ENCODE measurements around the gene LRRC28. TPM values are rescaled to one million over a fixed set of nuclear protein-coding genes. Genes with fewer than 3 reads are reported as not detected.

Gene LRRC28
- 92.6 and 104 TPM in 2 replicates for total RNA-seq (2013; cell fraction: nucleolus; rRNA removed)
- total RNA-seq (2014; rRNA removed) = 27.3 and 37.5 TPM in 2 replicates
- total RNA-seq (2014; rRNA removed; fragmentation: Illumina TruSeq; extraction: Trizol) = 21.5 and 25.1 TPM in 2 replicates
- 24.8 and 27.7 TPM in 2 replicates for total RNA-seq (2021)
- polyA plus RNA-seq (2011; ENCODE audit: low read depth) = 14.7 TPM
- 54.9 and 60.0 TPM in 2 replicates for polyA plus RNA-seq (2011; rRNA removed)
- polyA plus RNA-seq (2011; cell fraction: cytosol; rRNA removed) = 44.5 and 55.7 TPM in 2 replicates
- 42.0 and 47.6 TPM in 2 replicates for polyA plus RNA-seq (2011; cell fraction: nucleus; rRNA removed)
- polyA plus RNA-seq (2012) = 17.1 and 22.1 TPM in 2 replicates
- 27.5 and 34.0 TPM in 2 replicates for polyA plus RNA-seq (2014; fragmentation: Illumina TruSeq; extraction: Trizol)
- polyA plus RNA-seq (2014; fragmentation: Nextera tagmentation; extraction: Ambion mirVana) = 10 to 100 TPM; 27.7 to 32.1 TPM
- 17.2 and 21.3 TPM in 2 replicates for polyA plus RNA-seq (2014; rRNA removed)
- 10 to 100 TPM; 34.2 to 40.2 TPM for polyA plus RNA-seq (2016; fragmentation: Nextera tagmentation; extraction: Ambion mirVana)
- polyA minus RNA-seq (2011; rRNA and poly(A)+ RNA removed) = 88.3 and 92.0 TPM in 2 replicates
- polyA minus RNA-seq (2011; cell fraction: cytosol; rRNA and poly(A)+ RNA removed) = 13.1 and 14.5 TPM in 2 replicates
- polyA minus RNA-seq (2011; cell fraction: nucleus; rRNA and poly(A)+ RNA removed) = 61.3 and 101 TPM in 2 replicates
- percentile 65 among the genes with signal in this experiment for Bru-seq, nascent RNA
- BruChase-seq, experiment 1, labeled RNA remaining after a 6-hour chase = percentile 66 among the genes with signal in this experiment
- BruChase-seq, experiment 2, labeled RNA remaining after a 2-hour chase = percentile 68 among the genes with signal in this experiment
- long read RNA-seq, experiment 1, full-length matches to known transcripts = 11 of 18 reads
- long read RNA-seq, experiment 1, partial matches to known transcripts = 1 of 18 reads
- long read RNA-seq, experiment 1, other reads (novel, unspliced or antisense) = 6 of 18 reads
- long read RNA-seq, experiment 2, full-length matches to known transcripts = 69 of 116 reads
- long read RNA-seq, experiment 2, partial matches to known transcripts = 6 of 116 reads
- long read RNA-seq, experiment 2, other reads (novel, unspliced or antisense) = 41 of 116 reads

DNA sequence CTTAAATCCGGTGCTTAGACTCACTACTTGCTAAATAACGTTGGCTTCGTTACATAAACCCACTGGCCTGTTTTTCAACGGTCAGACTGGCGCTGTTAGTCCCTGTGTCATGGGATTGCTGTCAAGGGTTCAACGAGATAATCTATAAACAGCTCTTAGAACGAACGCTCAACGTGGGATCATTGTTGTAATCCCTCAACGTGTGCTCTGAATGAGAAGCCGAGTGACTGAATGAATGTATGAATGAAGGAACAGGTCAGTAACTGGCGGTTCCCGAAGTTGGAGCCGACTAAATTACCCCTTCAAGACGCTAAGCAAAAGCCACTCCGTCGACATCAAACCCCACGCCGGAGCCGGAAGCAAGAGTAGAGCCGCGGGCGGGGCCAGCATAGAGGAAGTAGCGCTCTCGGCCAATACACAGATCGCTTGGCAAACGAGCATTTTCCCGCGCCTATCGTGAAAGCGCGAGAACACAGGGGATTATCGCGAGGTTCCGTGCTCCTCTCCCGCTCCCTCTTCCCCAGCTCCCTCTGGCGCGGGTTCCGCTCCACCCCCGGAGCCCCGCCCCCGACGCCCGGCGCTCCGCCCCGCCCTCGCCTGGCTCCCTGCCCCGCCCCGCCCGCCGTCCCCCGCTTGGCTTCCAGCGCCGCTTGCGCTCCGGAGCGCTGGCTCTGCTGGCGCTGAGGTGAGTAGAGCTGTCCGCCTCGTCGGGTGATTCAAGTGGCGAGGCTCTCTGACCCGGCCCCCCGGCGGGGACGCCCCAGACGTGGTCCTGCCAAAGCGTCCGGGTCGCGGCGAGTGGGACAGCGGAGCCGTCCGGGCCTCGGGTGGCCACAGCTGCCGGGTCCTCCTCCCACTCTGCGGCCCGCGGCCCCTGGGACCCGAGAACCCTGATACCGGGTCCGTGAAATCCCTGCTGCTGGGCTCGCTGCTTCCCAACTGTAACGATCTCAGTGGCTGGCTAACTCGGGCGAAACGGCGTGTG is at the start of gene LRRC28:
LRRC28 (plus strand) TSS at position 625 of the 985 bp plus-strand sequence. CDS start 4,477 bp downstream, outside the sequence.
- Histone ChIP-seq H3K27me3 (replicated peaks in 1 of 2; ENCODE audit: control insufficient read depth in 2 of 2, insufficient read depth in 2 of 2, low read length in 1 of 2) (no peaks in the 10 kb centered on the region), H3K4me2 (ENCODE audit: control insufficient read depth, insufficient read depth) (peak within 1 kb of the TSS; percentile 79), H3K36me3 (ENCODE audit: control insufficient read depth in 2 of 2, insufficient read depth in 2 of 2, low read length in 1 of 2) (no peaks in the 10 kb centered on the region), H3K4me3 (peak within 1 kb of the TSS; percentile 82), H3K27ac (ENCODE audit: control insufficient read depth, insufficient read depth) (peak within 1 kb of the TSS; percentile 84), H3K79me2 (ENCODE audit: control insufficient read depth, insufficient read depth, low read length) (peaks cover 31% of the 10 kb centered on the region), H4K20me1 (ENCODE audit: control insufficient read depth, insufficient read depth) (no peaks in the 10 kb centered on the region), H3K9ac (ENCODE audit: control insufficient read depth, insufficient read depth, low read length) (peak within 1 kb of the TSS; percentile 84), H2AFZ (ENCODE audit: control insufficient read depth, low read depth, low read length) (peak within 1 kb of the TSS; percentile 89), H3K9me3 (replicated peaks; ENCODE audit: control insufficient read depth, insufficient read depth, low read length) (no peaks in the 10 kb centered on the region), H3K4me1 (ENCODE audit: control insufficient read depth, insufficient read depth, low read length) (peaks cover 11% of the 10 kb centered on the region)
- RAD21 ChIA-PET (ENCODE audit: unreplicated experiment) = interaction anchor here (0.7 to 1.7 kb wide), 5 partner anchors 16 to 453 kb away, joined by 3 to 5 read pairs (median 4); no protein-coding TSS in a partner anchor
- ATAC-seq = peak; percentile 91
- in situ Hi-C loops (cut with MboI) (loop anchor here (25.0 kb wide), 1 partner anchor 1361 kb away; the partner anchor contains the start of genes ASB7 and LINS1), intact Hi-C loops (cut with micrococcal nuclease; ENCODE audit: unreplicated experiment) (no loop called here)
- SMC1A ChIA-PET (ENCODE audit: uncharacterized antibody, unreplicated experiment) = interaction anchor here (1.1 to 1.7 kb wide), 6 partner anchors 8 to 453 kb away, joined by 3 to 5 read pairs (median 4); no protein-coding TSS in a partner anchor
- TSS peak; percentile 97 for BruUV-seq (replicated peaks)
- peak; percentile 99 for DNase-seq (ENCODE audit: low read depth, low spot score)
- 5% methylated on average over 69 of the region's 90 CpGs for WGBS (ENCODE audit: insufficient coverage, insufficient replicate concordance, low lambda C conversion rate, missing lambda C conversion rate)
- FAIRE-seq = peak; percentile 89
- POLR2A ChIA-PET = interaction anchor here (0.6 to 2.1 kb wide), 8 partner anchors 9 to 453 kb away, joined by 3 to 5 read pairs (median 3); no protein-coding TSS in a partner anchor
- CTCF ChIA-PET = interaction anchor here (0.6 to 5.2 kb wide), 7 partner anchors 9 to 505 kb away, joined by 3 to 51 read pairs (median 4); no protein-coding TSS in a partner anchor
- peak; percentile 47; the same call in 1 of the 2 replicates for TF ChIP-seq SMARCA5 (IDR thresholded peaks at IDR 0.05)
- TF ChIP-seq CREB1 (IDR thresholded peaks at IDR 0.05; ENCODE audit: low read depth) = peak; percentile 27; the same call in 1 of the 2 replicates
- no peak for TF ChIP-seq SUPT20H (IDR thresholded peaks at IDR 0.05; ENCODE audit: borderline replicate concordance, control insufficient read depth, low read depth, low read length)
- peak; percentile 82 for TF ChIP-seq SMAD1 (IDR thresholded peaks at IDR 0.05; ENCODE audit: low read depth, partially characterized antibody)
- TF ChIP-seq GATAD2B (conservative IDR thresholded peaks at IDR 0.05; ENCODE audit: low read depth) = no peak; the same call in 1 of the 2 replicates
- TF ChIP-seq, protein P1, sequence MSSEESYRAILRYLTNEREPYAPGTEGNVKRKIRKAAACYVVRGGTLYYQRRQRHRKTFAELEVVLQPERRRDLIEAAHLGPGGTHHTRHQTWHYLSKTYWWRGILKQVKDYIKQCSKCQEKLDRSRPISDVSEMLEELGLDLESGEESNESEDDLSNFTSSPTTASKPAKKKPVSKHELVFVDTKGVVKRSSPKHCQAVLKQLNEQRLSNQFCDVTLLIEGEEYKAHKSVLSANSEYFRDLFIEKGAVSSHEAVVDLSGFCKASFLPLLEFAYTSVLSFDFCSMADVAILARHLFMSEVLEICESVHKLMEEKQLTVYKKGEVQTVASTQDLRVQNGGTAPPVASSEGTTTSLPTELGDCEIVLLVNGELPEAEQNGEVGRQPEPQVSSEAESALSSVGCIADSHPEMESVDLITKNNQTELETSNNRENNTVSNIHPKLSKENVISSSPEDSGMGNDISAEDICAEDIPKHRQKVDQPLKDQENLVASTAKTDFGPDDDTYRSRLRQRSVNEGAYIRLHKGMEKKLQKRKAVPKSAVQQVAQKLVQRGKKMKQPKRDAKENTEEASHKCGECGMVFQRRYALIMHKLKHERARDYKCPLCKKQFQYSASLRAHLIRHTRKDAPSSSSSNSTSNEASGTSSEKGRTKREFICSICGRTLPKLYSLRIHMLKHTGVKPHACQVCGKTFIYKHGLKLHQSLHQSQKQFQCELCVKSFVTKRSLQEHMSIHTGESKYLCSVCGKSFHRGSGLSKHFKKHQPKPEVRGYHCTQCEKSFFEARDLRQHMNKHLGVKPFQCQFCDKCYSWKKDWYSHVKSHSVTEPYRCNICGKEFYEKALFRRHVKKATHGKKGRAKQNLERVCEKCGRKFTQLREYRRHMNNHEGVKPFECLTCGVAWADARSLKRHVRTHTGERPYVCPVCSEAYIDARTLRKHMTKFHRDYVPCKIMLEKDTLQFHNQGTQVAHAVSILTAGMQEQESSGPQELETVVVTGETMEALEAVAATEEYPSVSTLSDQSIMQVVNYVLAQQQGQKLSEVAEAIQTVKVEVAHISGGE (CRISPR knock-in tag; IDR thresholded peaks at IDR 0.05) = no peak
- no peak for TF ChIP-seq ZNF622 (IDR thresholded peaks at IDR 0.05)
- TF ChIP-seq, protein P2, sequence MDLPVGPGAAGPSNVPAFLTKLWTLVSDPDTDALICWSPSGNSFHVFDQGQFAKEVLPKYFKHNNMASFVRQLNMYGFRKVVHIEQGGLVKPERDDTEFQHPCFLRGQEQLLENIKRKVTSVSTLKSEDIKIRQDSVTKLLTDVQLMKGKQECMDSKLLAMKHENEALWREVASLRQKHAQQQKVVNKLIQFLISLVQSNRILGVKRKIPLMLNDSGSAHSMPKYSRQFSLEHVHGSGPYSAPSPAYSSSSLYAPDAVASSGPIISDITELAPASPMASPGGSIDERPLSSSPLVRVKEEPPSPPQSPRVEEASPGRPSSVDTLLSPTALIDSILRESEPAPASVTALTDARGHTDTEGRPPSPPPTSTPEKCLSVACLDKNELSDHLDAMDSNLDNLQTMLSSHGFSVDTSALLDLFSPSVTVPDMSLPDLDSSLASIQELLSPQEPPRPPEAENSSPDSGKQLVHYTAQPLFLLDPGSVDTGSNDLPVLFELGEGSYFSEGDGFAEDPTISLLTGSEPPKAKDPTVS (IDR thresholded peaks at IDR 0.05; ENCODE audit: low read depth, low read length) = no peak; the same call in 1 of the 2 replicates
- TF ChIP-seq, protein P3, sequence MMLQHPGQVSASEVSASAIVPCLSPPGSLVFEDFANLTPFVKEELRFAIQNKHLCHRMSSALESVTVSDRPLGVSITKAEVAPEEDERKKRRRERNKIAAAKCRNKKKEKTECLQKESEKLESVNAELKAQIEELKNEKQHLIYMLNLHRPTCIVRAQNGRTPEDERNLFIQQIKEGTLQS (IDR thresholded peaks at IDR 0.05; ENCODE audit: borderline replicate concordance, extremely low read depth, low read depth, low read length) = no peak
- no peak; the same call in 1 of the 2 replicates for TF ChIP-seq NFIC (IDR thresholded peaks at IDR 0.05; ENCODE audit: low read depth, low read length)
- no peak for TF ChIP-seq ZNF24 (IDR thresholded peaks at IDR 0.05)
